IPS-18a (cell line): ENCODE data around the gene TMEM145.
A peak's percentile ranks its signal among the peaks of the same experiment; 100 is the strongest.

Source experiments
- H3K27ac ChIP-seq: one replicate; pipeline ENCODE4 v1.5.1; 2013; ENCODE audit warnings: low read length
- H3K27me3 ChIP-seq: one replicate; pipeline ENCODE4 v1.6.1; 2013; ENCODE audit warnings: mild to moderate bottlenecking, low read length; ENCODE audit not compliant: control insufficient read depth, insufficient read depth
- H3K36me3 ChIP-seq: one replicate; pipeline ENCODE4 v1.6.1; 2013; ENCODE audit warnings: low read depth, low read length; ENCODE audit not compliant: control insufficient read depth
- H3K4me1 ChIP-seq: one replicate; pipeline ENCODE4 v1.6.1; 2013; ENCODE audit warnings: low read depth, low read length; ENCODE audit not compliant: control insufficient read depth
- H3K4me3 ChIP-seq: one replicate; pipeline ENCODE4 v1.5.1; 2013; ENCODE audit warnings: low read length
- H3K9ac ChIP-seq: one replicate; pipeline ENCODE4 v1.6.1; 2013; ENCODE audit warnings: mild to moderate bottlenecking, low read length, moderate library complexity
- H3K9me3 ChIP-seq: one replicate; pipeline ENCODE4 v1.6.1; 2013; ENCODE audit warnings: low read depth, low read length; ENCODE audit not compliant: control insufficient read depth

The TMEM145 gene

GRCh38 chr19:42311657-42312056, 1.5 kb upstream of the TMEM145 start:
- Histone ChIP-seq H3K27ac (no peak overlapping the region), H3K9ac (no peak overlapping the region), H3K4me3 (no peak overlapping the region), H3K36me3 (no peaks in the 10 kb centered on the region), H3K27me3 (peaks cover 24% of the 10 kb centered on the region), H3K9me3 (no peaks in the 10 kb centered on the region), H3K4me1 (peaks cover 3% of the 10 kb centered on the region)

- no peak overlapping the region for H3K9ac ChIP-seq
- no peaks in the 10 kb centered on the region for H3K36me3 ChIP-seq
- H3K4me1 ChIP-seq, result peaks cover 3% of the 10 kb centered on the region
- peaks cover 24% of the 10 kb centered on the region for H3K27me3 ChIP-seq
- no peak overlapping the region for H3K4me3 ChIP-seq
- no peaks in the 10 kb centered on the region for H3K9me3 ChIP-seq
- H3K27ac ChIP-seq, result no peak overlapping the region
Measured at GRCh38 chr19:42312370-42312769, 739 bp upstream of the TMEM145 start.

- H3K9ac ChIP-seq, result no peak overlapping the region
- no peaks in the 10 kb centered on the region for H3K9me3 ChIP-seq
- H3K27me3 ChIP-seq, result peaks cover 24% of the 10 kb centered on the region
- no peaks in the 10 kb centered on the region for H3K36me3 ChIP-seq
- H3K4me1 ChIP-seq, result peaks cover 3% of the 10 kb centered on the region
- peak overlapping the region; percentile 78 for H3K4me3 ChIP-seq
- no peak overlapping the region for H3K27ac ChIP-seq
Measured at GRCh38 chr19:42313840-42314755, 989 bp downstream of the TMEM145 start.

GRCh38 chr19:42315024-42315423, 1.9 kb downstream of the TMEM145 start:
- no peak overlapping the region for H3K4me3 ChIP-seq
- H3K27me3 ChIP-seq, result peaks cover 24% of the 10 kb centered on the region
- peaks cover 3% of the 10 kb centered on the region for H3K4me1 ChIP-seq
- no peak overlapping the region for H3K9ac ChIP-seq
- H3K27ac ChIP-seq, result no peak overlapping the region
- H3K36me3 ChIP-seq, result no peaks in the 10 kb centered on the region
- no peaks in the 10 kb centered on the region for H3K9me3 ChIP-seq

GRCh38 chr19:42316223-42317211, 3.4 kb downstream of the TMEM145 start:
- Histone ChIP-seq H3K4me1 (peaks cover 3% of the 10 kb centered on the region), H3K27ac (no peak overlapping the region), H3K27me3 (peaks cover 25% of the 10 kb centered on the region), H3K4me3 (no peak overlapping the region), H3K9ac (no peak overlapping the region), H3K36me3 (no peaks in the 10 kb centered on the region), H3K9me3 (no peaks in the 10 kb centered on the region)

GRCh38 chr19:42317535-42317934, 4.4 kb downstream of the TMEM145 start:
- Histone ChIP-seq H3K27ac (no peak overlapping the region), H3K36me3 (no peaks in the 10 kb centered on the region), H3K27me3 (peaks cover 29% of the 10 kb centered on the region), H3K9ac (no peak overlapping the region), H3K4me1 (peaks cover 3% of the 10 kb centered on the region), H3K9me3 (no peaks in the 10 kb centered on the region), H3K4me3 (no peak overlapping the region)

GRCh38 chr19:42322305-42322704, 9.2 kb downstream of the TMEM145 start:
- Histone ChIP-seq H3K9me3 (no peaks in the 10 kb centered on the region), H3K4me3 (no peak overlapping the region), H3K36me3 (no peaks in the 10 kb centered on the region), H3K4me1 (peaks cover 7% of the 10 kb centered on the region), H3K27me3 (peaks cover 32% of the 10 kb centered on the region), H3K9ac (no peak overlapping the region), H3K27ac (no peak overlapping the region)

GRCh38 chr19:42323473-42323851, 10.4 kb downstream of the TMEM145 start:
- peak overlapping the region; percentile 59 for H3K4me3 ChIP-seq
- no peaks in the 10 kb centered on the region for H3K9me3 ChIP-seq
- H3K36me3 ChIP-seq, result no peaks in the 10 kb centered on the region
- H3K27ac ChIP-seq, result no peak overlapping the region
- peaks cover 7% of the 10 kb centered on the region for H3K4me1 ChIP-seq
- peaks cover 32% of the 10 kb centered on the region for H3K27me3 ChIP-seq
- no peak overlapping the region for H3K9ac ChIP-seq

GRCh38 chr19:42323852-42324654, 10.9 kb downstream of the TMEM145 start:
- Histone ChIP-seq H3K27me3 (peaks cover 32% of the 10 kb centered on the region), H3K27ac (no peak overlapping the region), H3K36me3 (no peaks in the 10 kb centered on the region), H3K4me3 (peak overlapping the region; percentile 59), H3K9ac (no peak overlapping the region), H3K9me3 (no peaks in the 10 kb centered on the region), H3K4me1 (peaks cover 7% of the 10 kb centered on the region)

GRCh38 chr19:42324655-42325307, 11.7 kb downstream of the TMEM145 start:
- Histone ChIP-seq H3K4me3 (peak overlapping the region; percentile 59), H3K27me3 (peaks cover 32% of the 10 kb centered on the region), H3K4me1 (peaks cover 7% of the 10 kb centered on the region), H3K27ac (no peak overlapping the region), H3K9me3 (no peaks in the 10 kb centered on the region), H3K9ac (peak overlapping the region; percentile 15), H3K36me3 (no peaks in the 10 kb centered on the region)
